Measurements from ENCODE around the gene SLU7.

SLU7 gene

GRCh38 chr5:160421625-160422258, 2.9 kb upstream of the SLU7 start, which contains the start of gene PTTG1:
Gene PTTG1, plus strand, starts transcription at chr5:160421855. Its CDS starts 458 bp downstream, at chr5:160422313.
- peak; percentile 82 to 89 (median 85) for DNase-seq
- H3K4me1 ChIP-seq (ENCODE audit: control insufficient read depth, insufficient read depth, low read length, poor library complexity, severe bottlenecking), result peaks cover 24% of the 10 kb centered on the region
- H3K9me3 ChIP-seq (ENCODE audit: control insufficient read depth, low read length), result no peaks in the 10 kb centered on the region

GRCh38 chr5:160420331-160420610, 1.4 kb upstream of the SLU7 start:
- Histone ChIP-seq H3K4me1 (ENCODE audit: control insufficient read depth, insufficient read depth, low read length, poor library complexity, severe bottlenecking) (peaks cover 24% of the 10 kb centered on the region), H3K9me3 (ENCODE audit: control insufficient read depth, low read length) (no peaks in the 10 kb centered on the region), H3K4me3 (ENCODE audit: insufficient read depth, low read depth, low read length, poor library complexity, severe bottlenecking) (no peak overlapping the region), H3K36me3 (ENCODE audit: control insufficient read depth, insufficient read depth, low read length) (no peaks in the 10 kb centered on the region), H3K27ac (ENCODE audit: insufficient read depth, low read length, poor library complexity, severe bottlenecking) (no peak overlapping the region), H3K27me3 (replicated peaks; ENCODE audit: control insufficient read depth, insufficient read depth, low read length, poor library complexity, severe bottlenecking) (no peaks in the 10 kb centered on the region)
- no peak for DNase-seq

More at GRCh38 chr5:160421625-160422258, 2.9 kb upstream of the SLU7 start, which contains the start of gene PTTG1:
- peak within 1 kb of the TSS; percentile 71 for H3K27ac ChIP-seq (ENCODE audit: insufficient read depth, low read length, poor library complexity, severe bottlenecking)
- H3K27me3 ChIP-seq (replicated peaks; ENCODE audit: control insufficient read depth, insufficient read depth, low read length, poor library complexity, severe bottlenecking), result no peaks in the 10 kb centered on the region
- no peaks in the 10 kb centered on the region for H3K36me3 ChIP-seq (ENCODE audit: control insufficient read depth, insufficient read depth, low read length)
- peak within 1 kb of the TSS; percentile 65 for H3K4me3 ChIP-seq (ENCODE audit: insufficient read depth, low read depth, low read length, poor library complexity, severe bottlenecking)

GRCh38 chr5:160419458-160420330, 813 bp upstream of the SLU7 start:
- no peaks in the 10 kb centered on the region for H3K27me3 ChIP-seq (replicated peaks; ENCODE audit: control insufficient read depth, insufficient read depth, low read length, poor library complexity, severe bottlenecking)
- H3K36me3 ChIP-seq (ENCODE audit: control insufficient read depth, insufficient read depth, low read length), result no peaks in the 10 kb centered on the region
- H3K27ac ChIP-seq (ENCODE audit: insufficient read depth, low read length, poor library complexity, severe bottlenecking), result peak overlapping the region; percentile 86
- peak overlapping the region; percentile 90 for H3K4me3 ChIP-seq (ENCODE audit: insufficient read depth, low read depth, low read length, poor library complexity, severe bottlenecking)
- no peaks in the 10 kb centered on the region for H3K9me3 ChIP-seq (ENCODE audit: control insufficient read depth, low read length)
- no peak for DNase-seq
- peaks cover 22% of the 10 kb centered on the region for H3K4me1 ChIP-seq (ENCODE audit: control insufficient read depth, insufficient read depth, low read length, poor library complexity, severe bottlenecking)

DNA sequence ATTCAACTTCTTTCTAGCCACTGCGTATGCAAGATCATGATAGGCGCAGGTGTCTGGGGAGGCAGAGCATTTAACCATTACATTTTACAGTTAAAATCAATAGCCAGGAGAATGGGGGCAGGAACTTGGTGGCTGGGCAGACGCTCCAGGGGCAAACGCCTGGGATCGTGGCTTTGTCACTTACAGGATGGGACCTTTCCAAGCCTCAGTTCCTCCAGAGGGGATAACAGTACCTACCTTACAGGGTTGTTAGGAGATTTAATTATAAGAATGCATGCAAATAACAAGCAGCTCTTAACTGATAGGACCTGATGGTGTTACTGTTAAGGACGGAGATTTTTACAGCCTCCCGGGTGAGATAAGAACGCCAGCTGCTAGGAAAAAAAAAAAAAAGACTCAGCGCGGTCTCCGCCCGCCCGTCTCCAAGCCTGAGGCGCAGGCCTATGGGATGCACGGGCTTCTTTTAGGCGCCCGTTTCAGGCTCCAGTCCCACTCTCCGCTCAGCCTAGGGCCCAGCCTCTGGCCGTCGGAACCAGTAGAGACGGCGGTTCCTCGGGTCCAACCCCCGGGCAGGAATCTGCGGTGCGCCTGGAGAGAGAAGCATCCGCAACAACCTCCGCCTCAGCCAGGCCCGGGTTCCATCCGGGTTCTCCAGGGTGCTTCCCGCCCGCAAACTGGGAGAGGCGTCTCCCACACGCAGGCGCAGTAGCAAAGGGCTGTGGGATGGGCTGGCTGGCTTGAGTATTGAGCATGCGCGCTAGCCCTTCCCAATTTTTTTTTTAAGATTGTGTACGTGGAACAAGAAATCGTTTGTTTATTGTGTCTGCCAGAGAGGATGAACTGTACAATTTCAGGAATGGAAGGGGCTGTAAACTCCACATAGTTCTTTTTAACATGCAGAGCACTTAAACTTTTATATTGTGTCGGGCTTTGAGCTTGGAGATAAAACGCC, 19.2 kb downstream of the SLU7 start, which contains the start of gene FAM200C:
TSS of gene FAM200C (minus strand) at position 653 of the 952 bp plus-strand sequence. CDS start 4,564 bp downstream, outside the sequence.
- H3K36me3 ChIP-seq (ENCODE audit: control insufficient read depth, insufficient read depth, low read length), result peaks cover 22% of the 10 kb centered on the region
- H3K4me3 ChIP-seq (ENCODE audit: insufficient read depth, low read depth, low read length, poor library complexity, severe bottlenecking), result peak within 1 kb of the TSS; percentile 76
- no peaks in the 10 kb centered on the region for H3K27me3 ChIP-seq (replicated peaks; ENCODE audit: control insufficient read depth, insufficient read depth, low read length, poor library complexity, severe bottlenecking)
- peak; percentile 48 to 63 (median 50) for DNase-seq
- no peaks in the 10 kb centered on the region for H3K9me3 ChIP-seq (ENCODE audit: control insufficient read depth, low read length)
- peak within 1 kb of the TSS; percentile 40 for H3K27ac ChIP-seq (ENCODE audit: insufficient read depth, low read length, poor library complexity, severe bottlenecking)
- no peaks in the 10 kb centered on the region for H3K4me1 ChIP-seq (ENCODE audit: control insufficient read depth, insufficient read depth, low read length, poor library complexity, severe bottlenecking)

DNA sequence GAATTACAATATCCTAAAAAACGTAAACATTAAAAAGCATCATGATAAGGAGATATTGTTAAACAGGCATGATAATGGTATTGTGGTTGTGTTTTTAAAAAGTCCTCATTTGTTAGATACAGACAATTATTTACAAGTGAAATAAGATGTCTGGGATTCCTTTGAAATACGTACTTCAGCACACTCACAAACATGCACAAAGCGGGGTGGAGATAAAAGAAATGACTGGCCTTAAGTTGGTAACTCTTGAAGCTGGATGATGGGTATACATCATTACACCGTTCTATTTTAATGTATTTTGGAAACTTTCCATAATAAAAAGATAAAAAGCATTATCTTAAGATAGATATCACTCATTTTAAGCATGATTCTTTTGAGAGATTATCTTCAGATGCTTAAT, 20.1 kb downstream of the SLU7 start:
- Histone ChIP-seq H3K36me3 (ENCODE audit: control insufficient read depth, insufficient read depth, low read length) (peaks cover 13% of the 10 kb centered on the region), H3K27me3 (replicated peaks; ENCODE audit: control insufficient read depth, insufficient read depth, low read length, poor library complexity, severe bottlenecking) (no peaks in the 10 kb centered on the region), H3K4me3 (ENCODE audit: insufficient read depth, low read depth, low read length, poor library complexity, severe bottlenecking) (no peak overlapping the region), H3K27ac (ENCODE audit: insufficient read depth, low read length, poor library complexity, severe bottlenecking) (no peak overlapping the region), H3K4me1 (ENCODE audit: control insufficient read depth, insufficient read depth, low read length, poor library complexity, severe bottlenecking) (no peaks in the 10 kb centered on the region), H3K9me3 (ENCODE audit: control insufficient read depth, low read length) (no peaks in the 10 kb centered on the region)
- no peak for DNase-seq

- Histone ChIP-seq H3K4me3 (ENCODE audit: insufficient read depth, low read depth, low read length, poor library complexity, severe bottlenecking) (no peak overlapping the region), H3K4me1 (ENCODE audit: control insufficient read depth, insufficient read depth, low read length, poor library complexity, severe bottlenecking) (no peaks in the 10 kb centered on the region), H3K9me3 (ENCODE audit: control insufficient read depth, low read length) (no peaks in the 10 kb centered on the region), H3K27ac (ENCODE audit: insufficient read depth, low read length, poor library complexity, severe bottlenecking) (no peak overlapping the region), H3K27me3 (replicated peaks; ENCODE audit: control insufficient read depth, insufficient read depth, low read length, poor library complexity, severe bottlenecking) (no peaks in the 10 kb centered on the region), H3K36me3 (ENCODE audit: control insufficient read depth, insufficient read depth, low read length) (peaks cover 4% of the 10 kb centered on the region)
- DNase-seq, result no peak
These were observed 21.4 kb downstream of the SLU7 start for GRCh38 chr5:160397492-160397891.

- H3K36me3 ChIP-seq (ENCODE audit: control insufficient read depth, insufficient read depth, low read length), result no peaks in the 10 kb centered on the region
- H3K27ac ChIP-seq (ENCODE audit: insufficient read depth, low read length, poor library complexity, severe bottlenecking), result no peak overlapping the region
- H3K4me3 ChIP-seq (ENCODE audit: insufficient read depth, low read depth, low read length, poor library complexity, severe bottlenecking), result no peak overlapping the region
- no peaks in the 10 kb centered on the region for H3K4me1 ChIP-seq (ENCODE audit: control insufficient read depth, insufficient read depth, low read length, poor library complexity, severe bottlenecking)
- H3K9me3 ChIP-seq (ENCODE audit: control insufficient read depth, low read length), result no peaks in the 10 kb centered on the region
- no peaks in the 10 kb centered on the region for H3K27me3 ChIP-seq (replicated peaks; ENCODE audit: control insufficient read depth, insufficient read depth, low read length, poor library complexity, severe bottlenecking)
- DNase-seq, result no peak
These were observed 23.8 kb downstream of the SLU7 start for GRCh38 chr5:160395111-160395510.

DNA sequence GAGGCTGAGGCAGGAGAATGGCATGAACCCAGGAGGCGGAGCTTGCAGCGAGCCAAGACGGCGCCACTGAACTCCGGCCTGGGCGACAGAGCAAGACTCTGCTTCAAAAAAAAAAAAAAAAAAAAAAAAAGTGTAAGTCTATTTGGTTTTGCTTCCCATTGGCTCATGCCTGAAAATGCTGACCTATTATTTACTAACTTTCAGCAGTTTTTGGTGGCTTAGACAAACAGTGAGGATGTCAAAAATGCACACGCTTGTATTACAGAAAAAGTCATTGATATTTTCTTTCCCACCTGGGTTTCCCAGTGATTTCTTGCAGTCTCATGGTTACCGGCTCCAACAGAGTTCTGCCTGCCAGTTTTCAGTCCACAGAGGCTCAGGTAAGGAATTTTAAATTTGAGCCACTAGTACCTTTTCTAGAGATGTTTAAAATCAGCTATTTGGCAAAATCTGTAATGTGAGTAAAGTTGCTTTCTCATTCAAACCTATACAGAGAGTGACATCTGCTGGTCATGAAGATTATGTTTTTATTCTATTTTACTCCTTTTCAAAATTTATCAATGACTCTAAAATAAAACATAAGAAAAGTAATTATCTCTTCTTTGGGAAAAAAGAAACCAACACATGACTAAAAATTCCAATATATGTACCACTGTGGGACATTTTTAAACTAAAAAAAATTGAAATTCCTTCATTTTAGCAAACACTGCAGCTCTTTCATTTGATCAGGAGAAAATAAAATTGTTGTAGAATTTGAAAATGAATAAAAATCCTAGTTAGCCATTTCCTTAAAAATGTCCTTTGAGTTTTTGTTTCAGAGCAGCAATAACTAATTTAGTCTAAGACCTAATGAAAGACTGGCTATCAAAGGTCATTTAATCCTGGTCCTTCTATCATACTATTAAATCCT, 27.8 kb downstream of the SLU7 start:
- H3K4me3 ChIP-seq (ENCODE audit: insufficient read depth, low read depth, low read length, poor library complexity, severe bottlenecking), result no peak overlapping the region
- no peaks in the 10 kb centered on the region for H3K9me3 ChIP-seq (ENCODE audit: control insufficient read depth, low read length)
- H3K4me1 ChIP-seq (ENCODE audit: control insufficient read depth, insufficient read depth, low read length, poor library complexity, severe bottlenecking), result no peaks in the 10 kb centered on the region
- no peaks in the 10 kb centered on the region for H3K36me3 ChIP-seq (ENCODE audit: control insufficient read depth, insufficient read depth, low read length)
- no peak overlapping the region for H3K27ac ChIP-seq (ENCODE audit: insufficient read depth, low read length, poor library complexity, severe bottlenecking)
- H3K27me3 ChIP-seq (replicated peaks; ENCODE audit: control insufficient read depth, insufficient read depth, low read length, poor library complexity, severe bottlenecking), result no peaks in the 10 kb centered on the region
- DNase-seq, result no peak

- no peaks in the 10 kb centered on the region for H3K36me3 ChIP-seq (ENCODE audit: control insufficient read depth, insufficient read depth, low read length)
- no peaks in the 10 kb centered on the region for H3K27me3 ChIP-seq (replicated peaks; ENCODE audit: control insufficient read depth, insufficient read depth, low read length, poor library complexity, severe bottlenecking)
These were observed 31.4 kb downstream of the SLU7 start for GRCh38 chr5:160387445-160387844.

More at GRCh38 chr5:160387445-160387844, 31.4 kb downstream of the SLU7 start:
- DNase-seq, result no peak
- H3K4me1 ChIP-seq (ENCODE audit: control insufficient read depth, insufficient read depth, low read length, poor library complexity, severe bottlenecking), result no peaks in the 10 kb centered on the region
- H3K27ac ChIP-seq (ENCODE audit: insufficient read depth, low read length, poor library complexity, severe bottlenecking), result no peak overlapping the region
- no peaks in the 10 kb centered on the region for H3K9me3 ChIP-seq (ENCODE audit: control insufficient read depth, low read length)
- H3K4me3 ChIP-seq (ENCODE audit: insufficient read depth, low read depth, low read length, poor library complexity, severe bottlenecking), result no peak overlapping the region

Data from effector memory CD4-positive, alpha-beta T cell (primary cell).